Activated gamma-delta T cell treated with anti-CD3 and anti-CD28 coated beads, Interleukin-2, amount 50 U/mL, for 16 hours (primary cell): ENCODE data around the gene ANKRD13B.

Source experiments
- DNase-seq: peaks from one replicate; pipeline ENCODE4 v3.0.0-alpha.2; 2020; ENCODE audit warnings: low read depth

Gene ANKRD13B

DNA sequence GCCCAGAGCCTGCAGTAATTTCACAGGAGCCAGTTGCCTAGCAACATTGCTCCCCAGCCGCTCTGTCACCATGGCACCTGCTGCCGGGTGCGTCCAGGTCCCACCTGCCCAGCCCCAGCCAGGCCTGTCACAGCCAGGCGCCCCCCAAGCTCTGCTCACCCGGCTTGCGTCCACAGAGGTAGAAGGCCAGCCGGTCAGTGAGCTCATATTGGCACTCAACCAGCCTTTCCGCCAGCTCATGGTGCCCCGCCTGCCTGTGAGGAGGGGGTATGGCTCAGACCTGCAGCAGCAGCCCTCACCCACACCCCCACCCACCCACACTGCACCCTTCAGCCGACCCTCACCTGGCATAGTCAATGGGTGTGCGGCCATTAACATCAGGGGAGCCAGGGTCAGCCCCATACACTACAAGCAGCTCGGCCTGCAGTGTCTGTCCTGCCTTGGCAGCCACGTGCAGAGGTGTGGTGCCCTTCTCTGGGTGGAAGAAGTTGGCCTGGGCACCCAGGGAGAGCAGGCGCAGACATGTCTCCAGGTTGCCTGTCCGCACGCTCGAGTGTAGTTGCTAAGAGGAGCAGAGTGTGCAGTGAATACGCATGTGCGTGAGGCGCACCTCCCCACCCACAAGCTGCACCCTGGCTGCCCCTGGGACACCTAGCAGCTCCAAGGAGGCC is 11.2 kb upstream of the ANKRD13B start:
- no peak for DNase-seq

DNA sequence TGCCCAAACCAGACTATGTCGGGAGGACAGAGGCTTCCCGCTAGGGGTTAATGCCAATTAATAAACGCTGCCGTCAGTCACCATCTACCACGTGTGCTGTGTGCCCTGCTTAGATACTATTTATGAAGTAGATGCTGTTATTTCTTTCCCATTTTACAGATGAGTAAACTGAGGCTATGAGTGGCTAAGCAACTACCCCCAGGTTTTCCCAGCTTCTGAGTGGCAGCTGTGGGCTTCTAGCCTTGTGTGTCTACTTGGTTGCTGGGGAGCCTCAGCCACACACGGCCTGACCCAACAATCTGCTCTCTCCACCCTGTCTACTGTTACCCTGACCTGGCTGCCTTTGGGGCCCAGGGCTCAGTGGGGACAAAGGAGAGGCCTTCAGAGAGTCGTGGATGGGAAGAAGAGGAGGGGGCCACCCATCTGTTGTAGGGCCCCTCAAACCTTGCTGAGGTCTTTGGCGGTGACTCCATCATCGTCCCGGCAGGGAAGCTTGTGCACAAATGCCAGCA is 10.6 kb upstream of the ANKRD13B start:
- no peak for DNase-seq

DNA sequence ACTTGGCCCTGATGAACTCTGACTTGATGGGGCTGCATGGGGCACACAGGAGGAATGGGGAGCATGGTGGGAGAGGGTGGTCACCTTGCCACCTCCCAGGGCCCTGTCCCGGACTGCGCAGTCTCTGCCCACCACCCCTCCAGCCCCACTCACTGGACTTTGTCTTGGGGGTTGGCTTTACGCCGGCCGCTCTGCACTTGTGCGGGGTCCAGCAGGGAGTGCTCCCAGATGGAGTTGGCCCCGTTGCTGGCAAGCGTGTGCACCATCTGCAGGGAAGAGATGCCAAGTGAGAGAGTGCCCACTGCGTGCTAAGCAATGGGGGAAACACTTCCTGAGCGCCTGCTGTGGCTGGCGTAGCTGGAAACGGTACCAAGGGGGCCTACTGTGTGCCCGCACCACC is 10.2 kb upstream of the ANKRD13B start:
- no peak for DNase-seq

DNA sequence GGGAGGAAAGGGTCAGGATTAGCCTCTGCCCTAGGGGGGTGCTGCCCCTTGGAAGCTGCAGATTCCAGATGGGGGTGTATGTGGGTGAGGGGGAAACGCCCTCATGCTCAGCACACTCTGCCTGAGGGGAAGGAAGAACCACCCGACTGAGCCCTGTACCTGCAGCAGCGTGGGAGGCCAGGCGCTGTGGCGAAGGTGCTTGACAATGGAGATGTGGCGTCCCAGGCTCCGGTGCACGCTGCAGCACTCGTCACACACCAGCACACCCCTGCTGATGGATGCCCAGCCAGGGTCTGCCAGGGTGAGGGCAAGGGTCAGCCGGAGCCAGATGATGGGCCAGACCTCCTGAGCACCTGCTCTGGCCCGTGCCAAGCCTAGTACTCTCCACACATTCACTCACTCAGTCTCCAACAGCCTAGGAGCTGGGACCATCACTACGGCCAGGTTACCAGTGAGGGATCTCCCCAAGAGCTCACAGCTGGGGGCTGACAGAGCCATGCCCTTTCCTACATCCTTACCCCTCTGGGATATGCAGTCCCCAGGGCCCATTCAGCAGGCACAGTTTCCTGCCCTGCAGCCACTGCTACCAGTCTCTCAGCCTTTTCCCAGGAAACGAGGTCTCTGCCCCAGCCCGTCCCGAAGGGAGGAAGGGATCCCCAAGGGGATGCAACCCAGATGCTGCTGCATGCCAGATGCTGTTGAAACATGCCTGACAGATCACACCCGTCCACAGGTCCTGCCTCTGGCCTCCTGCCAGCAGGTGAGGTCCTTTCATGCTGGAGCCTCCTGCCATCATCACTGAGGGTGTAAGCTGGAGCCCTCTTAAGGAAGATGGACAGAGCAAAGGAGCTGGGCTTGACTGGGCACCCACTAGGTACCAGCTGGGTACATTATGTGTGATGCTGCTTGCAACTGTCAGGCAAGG is 9.3 kb upstream of the ANKRD13B start:
- DNase-seq: no peak

DNA sequence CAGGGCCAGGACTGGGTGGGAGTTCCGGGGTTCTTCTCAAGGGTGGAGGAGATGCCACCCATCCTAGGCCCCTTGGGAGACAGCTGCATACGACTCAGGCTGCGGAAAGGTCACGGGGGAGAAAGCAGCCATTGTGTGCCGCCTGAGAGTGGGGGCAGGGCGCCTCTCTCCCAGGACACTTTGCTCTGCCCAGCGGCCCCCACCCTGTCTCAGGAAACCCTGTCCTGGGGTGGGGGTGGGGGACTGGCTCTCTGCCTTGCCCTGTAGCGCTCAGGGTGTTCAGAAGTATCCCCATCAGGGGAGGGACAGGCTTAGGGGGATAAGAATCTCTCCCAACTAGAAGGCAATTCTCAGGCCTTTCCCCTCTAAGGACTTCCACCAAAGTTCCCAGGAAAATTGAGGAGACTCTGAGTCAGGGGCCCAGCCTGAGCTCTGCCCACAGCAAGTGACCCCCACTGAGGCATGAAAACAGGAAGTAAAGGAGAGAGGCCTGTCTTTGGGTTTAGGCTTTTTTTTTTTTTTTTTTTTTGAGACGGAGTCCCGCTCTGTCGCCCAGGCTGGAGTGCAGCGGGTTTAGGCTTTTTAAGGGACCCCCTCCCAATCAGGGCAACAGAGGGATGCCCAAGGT is 8.4 kb upstream of the ANKRD13B start:
- no peak for DNase-seq

DNA sequence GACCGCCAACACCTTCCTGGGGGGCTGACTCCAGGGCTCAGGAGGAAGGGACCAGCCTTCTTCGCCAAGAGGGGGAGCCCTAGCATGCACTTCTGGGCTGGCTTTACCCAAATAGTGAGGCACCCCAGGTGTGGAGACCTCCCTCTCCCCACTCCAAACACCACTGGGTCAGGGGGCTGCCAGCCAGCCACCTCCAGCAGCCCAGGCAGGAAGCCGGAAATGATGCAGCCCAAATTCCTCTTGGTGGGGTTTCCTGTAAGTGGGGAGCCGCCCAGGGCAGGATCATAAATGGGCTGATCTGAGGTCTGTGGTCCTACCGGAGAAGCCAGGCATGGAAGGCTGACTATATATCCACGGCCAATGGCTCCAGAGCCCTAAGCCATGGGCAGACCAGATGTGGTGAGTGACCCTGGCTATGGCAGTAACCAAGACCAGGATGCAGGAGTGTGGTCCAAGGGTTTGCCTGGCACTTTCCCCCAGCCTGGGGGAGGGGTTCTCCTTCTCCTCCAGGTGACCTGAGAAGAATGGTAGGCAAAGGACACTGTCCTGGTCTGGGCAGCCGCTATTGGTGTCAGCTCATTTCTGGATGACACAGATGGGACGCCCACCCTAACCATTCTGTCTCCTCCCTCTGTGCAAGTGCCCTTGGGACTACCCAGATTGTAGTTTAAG is 7.7 kb upstream of the ANKRD13B start:
- DNase-seq: no peak

DNA sequence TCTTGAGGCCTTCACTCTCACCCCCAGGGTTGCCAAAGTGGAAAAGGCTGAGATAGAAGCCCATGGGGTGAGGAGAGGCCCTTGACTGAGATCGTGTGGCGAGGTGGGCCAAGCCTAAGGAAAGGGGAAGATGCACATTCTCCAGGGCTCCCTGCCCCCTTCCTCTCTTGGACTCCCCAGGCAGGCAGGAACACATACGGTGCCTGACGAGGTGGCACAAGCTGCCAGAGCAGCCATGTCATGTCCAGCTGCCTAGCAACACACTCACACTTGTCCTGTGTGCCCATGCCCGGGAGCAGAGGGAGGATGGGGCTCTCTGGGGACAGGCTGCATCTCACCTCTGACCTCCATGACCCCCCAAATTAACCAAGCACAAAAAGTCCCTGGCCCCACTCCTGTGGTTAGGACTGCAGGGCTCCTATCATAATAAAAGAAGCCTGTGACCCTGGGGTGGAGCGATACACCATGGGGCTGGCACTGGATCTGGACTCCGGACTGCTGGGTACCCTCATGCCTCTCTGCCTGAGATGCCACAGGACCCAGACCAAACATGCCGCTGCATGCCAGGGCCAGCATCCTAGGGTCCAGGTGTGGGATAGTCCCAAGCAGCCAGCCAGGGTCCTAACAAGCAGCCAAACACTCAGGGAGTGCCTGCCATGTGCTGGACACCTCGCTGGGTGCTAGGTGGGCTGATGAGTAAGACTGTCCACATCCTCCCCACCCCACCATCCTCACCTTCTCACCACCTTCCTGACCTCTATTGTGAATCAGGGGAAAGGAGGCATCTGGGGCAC is 6.1 kb upstream of the ANKRD13B start:
- DNase-seq: no peak

DNA sequence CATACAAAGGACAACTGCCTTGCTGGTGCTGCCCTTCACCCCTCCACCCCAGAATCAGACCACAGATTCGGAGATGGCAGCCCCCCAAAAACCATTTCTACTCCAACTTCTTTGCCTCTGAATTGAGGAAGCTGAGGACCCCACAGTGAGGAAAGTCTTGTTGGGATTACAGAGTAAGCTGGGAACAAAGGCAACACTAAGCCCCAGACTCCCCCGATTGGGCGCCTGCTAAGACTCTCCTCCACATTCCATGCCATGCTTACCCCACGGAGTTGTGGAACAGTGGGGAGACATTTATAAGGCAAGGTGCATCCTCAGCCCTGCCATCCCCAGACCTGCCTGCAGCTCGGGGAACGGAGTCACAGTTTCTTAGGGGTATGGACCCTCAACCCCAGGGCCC is 5.3 kb upstream of the ANKRD13B start:
- DNase-seq: no peak

DNA sequence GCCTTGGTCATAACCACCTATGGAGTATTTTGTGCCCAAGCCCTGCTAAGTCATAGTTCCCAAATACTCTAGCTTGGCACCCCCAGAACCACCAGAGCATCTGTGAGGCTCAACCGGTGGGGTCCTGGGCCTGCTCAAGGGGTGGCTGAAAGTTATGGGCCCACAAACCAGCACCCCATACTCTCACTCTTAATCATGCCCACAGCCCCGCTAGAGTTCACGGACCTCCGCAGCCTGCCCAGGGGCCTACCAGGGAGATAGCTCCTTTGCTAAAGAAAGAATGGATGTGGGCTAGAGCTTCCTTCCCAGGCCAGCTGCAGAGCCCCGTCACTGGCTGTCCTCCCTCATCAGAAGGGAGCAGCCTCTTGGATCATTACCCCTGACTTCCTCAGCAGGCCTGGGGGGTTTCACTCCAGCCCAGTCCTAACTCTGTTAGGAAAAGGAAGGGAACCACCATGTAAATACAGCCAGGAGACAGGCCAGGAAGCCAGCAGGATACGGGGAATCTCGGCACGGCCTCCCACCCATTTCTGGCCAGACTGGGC is 4.8 kb upstream of the ANKRD13B start:
- no peak for DNase-seq

DNA sequence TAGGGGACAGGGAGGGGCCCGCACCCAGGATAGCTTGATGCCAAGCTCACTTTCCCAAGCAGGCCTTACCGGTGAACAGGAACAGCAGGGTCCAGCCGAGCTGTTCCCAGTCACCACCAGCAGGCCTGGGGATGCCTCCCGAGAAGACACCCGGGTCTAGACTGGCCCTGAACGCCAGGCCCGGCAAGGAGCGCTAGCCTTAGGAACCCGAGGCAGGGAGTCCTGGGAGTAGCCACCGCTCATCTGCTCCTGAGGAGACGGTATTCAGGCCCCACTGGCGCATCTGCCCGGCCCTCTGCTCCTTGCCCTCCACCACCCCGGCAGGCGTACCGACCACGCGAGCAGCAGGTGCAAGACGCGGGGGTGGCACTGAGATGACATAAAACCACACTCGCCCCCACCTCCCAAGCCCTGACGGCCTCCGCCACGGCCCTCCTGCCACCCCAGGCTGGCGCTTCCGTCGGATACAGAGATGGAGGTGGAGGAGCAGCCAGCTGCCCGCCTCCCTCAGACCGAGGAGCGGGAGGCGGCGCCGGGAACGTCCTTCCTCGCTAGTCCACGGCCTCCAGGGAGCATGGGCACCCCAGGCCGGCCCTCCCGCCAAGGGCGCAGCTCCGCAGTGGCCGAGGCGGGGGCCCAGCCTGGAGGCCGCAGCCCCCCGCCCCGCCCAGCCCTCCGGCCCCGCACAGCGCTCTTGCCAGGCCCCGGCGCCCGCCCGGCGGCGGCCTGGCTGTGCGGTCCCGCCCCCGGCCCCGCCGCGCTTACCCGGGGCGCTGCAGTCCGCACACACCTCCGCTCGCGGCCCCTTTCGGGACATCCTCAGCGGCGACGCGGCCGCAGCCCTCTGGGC is 4.1 kb upstream of the ANKRD13B start:
- DNase-seq: peak; percentile 50

DNA sequence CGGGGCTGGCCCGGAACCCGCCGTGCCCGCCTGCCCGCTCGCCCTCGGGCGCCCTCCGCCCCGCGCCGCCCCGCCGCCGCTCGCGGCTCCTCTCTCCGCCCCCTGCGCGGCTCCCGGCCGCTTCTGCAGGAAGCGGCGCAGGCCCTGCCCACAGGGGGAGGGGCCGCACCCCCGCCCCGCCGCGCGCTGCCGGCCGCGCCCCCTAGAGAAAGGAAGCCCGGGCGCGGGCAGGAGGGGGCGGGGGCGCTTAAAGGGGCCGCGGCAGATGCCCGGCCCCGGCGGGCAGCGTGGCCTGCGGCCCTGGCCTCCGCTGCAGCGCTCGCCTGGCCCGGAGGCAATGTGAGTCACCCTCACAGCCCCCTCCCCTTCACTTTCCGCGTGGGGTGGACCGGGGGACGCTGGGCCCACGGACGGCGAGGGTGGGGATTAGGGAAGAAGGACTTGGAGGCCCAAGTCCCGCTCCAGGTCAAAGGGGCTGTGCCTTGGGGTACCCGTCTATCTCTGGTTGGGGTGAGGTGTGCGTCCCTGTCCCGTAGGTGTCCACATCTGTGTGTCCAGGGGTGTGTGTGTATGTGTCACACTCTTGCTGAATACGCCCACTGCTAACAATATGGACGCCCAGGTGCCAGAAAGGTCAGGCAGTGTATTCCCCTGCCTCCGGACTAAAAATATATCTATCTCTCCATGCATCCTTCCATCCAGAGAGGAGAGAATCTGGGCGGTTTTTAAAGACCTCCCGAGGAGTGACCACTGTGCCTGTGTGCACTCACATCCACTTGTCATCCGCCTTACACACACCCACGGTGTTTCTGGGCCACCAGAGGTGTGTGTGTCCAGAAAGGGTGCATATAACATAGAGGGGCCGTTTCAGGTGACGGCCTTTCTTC is 3.2 kb upstream of the ANKRD13B start, which contains the start of gene GIT1:
Gene GIT1 (minus strand): TSS at position 125 of the 887 bp plus-strand sequence. CDS start 270 bp downstream, outside the sequence.
- peak; percentile 73 for DNase-seq

DNA sequence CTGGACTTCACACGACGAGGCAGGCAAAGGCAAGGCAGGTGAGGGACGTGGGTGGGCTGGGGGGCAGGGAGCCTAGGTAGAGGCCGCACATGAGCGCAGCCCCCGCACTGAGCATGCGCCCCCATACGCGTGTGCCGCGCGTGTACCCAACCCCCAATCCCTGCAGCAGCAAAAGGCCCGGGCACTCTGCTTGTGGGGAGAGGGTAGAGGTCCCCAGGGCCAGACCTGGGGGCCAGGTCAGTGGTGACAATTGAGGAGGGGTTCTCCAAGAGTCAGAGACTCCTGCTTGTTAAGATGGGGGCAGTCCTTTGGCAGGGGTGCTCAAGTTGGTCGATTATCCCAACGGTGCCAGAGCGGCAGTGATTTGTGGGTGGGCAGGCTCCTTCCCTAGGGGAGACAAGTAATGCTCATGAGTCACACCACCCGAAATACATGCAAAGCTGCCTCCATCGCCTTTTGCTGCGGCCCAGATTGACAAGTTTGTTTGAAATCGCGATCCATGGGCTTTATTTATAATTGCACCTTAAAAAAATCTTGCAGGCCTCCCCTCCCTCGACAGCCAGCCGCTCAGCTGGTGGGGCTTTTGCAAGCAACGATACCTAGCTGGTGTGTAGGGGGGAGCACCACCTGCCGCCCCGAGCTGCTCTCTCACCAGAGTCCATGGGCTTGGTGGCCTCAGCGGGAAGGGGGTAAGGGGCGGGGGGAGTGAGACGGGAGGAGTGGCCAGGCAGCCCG is 2.4 kb upstream of the ANKRD13B start:
- DNase-seq: no peak

DNA sequence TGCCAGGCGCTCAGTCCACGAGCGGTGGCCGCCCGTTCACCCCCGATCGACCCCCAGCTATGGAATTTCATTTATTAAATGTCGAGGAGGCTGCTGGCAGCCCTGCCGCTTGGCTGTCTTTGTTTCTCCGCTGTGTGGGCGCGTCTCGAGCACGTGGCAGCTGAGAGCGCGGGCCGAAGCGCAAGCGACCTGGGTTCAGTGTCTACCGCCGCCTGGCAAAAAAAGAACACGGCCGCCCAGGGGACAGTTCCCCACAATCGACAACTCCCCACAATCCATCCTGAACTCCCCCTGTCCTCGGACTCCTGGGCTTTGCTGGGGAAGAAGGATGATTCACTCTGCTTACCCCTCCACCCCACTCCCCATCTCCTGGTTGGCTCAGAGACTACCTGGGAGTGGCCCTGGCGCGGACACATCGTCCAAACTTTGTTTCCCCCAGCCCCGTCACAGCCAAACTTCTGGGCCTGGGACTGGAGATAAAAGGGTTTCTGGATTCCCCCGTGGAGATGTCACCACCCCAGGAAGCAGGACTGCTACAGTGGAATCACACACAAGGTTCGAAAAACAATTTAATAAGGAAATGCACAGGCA is 1.7 kb upstream of the ANKRD13B start:
- no peak for DNase-seq

DNA sequence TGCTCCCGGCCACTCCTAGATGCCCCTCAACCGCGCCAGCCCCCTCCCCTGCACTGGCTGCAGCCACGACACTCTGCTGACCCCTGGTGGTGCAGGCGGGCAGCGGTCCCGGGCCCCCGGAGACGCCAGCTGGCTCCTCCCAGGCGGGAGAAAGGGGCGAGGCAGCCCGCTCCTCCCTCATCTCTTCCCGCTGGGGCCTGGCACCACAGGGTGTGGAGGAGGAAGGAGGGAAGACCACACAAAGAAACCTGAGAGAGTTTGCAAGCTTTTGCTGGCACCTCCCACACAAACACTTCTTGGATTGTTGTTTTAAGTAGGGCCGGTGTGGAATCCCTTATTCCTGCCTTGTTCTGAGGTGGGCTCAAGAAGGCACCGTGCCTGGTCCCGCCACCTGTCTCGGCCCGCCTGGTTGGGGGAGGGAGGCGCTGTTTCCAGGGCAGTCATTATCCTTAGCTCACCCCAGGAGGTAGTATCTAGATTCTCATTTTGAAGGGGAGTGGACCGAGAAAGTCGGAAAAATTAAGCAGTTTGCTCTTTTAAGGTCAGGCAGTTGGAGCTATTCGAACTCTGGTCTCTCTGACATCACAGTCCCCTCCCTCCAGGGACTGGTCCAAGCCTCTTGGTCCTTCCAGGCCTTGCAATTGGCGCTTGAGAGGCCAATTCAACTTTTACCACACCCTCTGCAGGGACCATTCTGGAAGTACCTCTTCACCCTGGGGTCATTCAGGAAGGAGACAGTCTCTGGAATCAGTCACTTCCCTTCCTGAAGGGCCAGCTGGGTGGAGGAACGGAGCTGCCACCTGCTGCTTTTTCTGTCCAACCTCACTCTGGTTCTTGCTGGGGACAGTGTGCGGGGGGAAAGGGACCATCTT is 959 bp upstream of the ANKRD13B start:
- DNase-seq: peak; percentile 69

DNA sequence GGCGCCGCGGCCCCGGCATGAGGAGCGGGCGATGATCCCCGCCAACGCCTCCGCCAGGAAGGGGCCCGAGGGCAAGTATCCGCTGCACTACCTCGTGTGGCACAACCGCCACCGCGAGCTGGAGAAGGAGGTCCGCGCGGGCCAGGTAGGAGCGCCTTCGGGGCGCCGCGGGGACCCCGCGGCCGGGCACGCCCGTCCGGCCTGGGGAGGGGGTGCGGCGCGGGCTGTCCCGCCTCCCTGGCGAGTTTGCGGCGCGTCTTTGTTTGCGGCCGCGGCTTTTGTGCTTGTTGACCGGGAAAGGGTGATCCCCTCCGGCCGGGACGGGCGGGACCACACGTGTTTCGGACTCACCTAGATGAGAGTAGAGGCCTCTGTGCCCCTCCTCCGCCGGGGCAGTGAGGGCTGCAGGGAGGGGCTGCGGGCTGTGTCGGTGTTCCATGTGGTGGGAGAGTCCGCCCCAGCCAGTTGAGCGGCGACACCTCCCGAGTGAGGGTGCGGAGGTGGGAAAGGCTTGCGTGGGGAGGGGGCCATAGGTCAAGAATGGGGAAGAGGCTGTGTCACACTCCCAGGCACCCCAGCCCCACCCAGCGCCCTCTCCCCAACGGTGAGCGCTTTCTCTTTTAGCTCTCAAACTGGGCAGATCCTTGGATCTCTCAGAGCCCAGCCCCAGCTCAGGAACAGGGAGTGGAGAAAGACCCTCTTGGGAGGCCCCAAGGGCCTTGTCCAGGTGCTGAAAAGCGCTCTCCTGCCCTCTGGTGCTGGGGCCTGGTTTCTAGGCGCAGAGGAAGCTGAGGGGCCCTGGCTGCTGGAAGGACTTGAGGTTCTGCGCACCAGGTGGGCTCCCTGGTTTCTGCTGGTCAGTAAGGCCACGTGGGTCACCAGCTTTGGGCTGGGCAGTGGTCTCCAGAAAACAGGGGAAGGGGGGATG is 923 bp downstream of the ANKRD13B start:
- DNase-seq: no peak
